Dendritic cell treated with granulocyte-macrophage colony-stimulating factor and Interleukin-4, amounts not matched to agents 40 ng/mL and 50 ng/mL, for 4 days (primary cell): Measurements from ENCODE around the gene MARK4.
"Not testable (repeated sequence)": the region's sequence is repeated elsewhere in the genome, so short reads cannot be mapped to it uniquely, and the experiment has no call there.

Source experiments
- H3K27ac Mint-ChIP-seq: one replicate; pipeline ENCODE4 v1.8.0; 2022; ENCODE audit warnings: mild to moderate bottlenecking, mixed read lengths
- H3K27me3 Mint-ChIP-seq: one replicate; pipeline ENCODE4 v1.8.0; 2022; ENCODE audit warnings: mild to moderate bottlenecking, mixed read lengths
- H3K36me3 Mint-ChIP-seq: one replicate; pipeline ENCODE4 v1.8.0; 2022; ENCODE audit warnings: low read depth, mixed read lengths
- H3K4me1 Mint-ChIP-seq: one replicate; pipeline ENCODE4 v1.8.0; 2022; ENCODE audit warnings: low read depth, mixed read lengths
- H3K4me3 Mint-ChIP-seq: one replicate; pipeline ENCODE4 v1.8.0; 2022; ENCODE audit warnings: mild to moderate bottlenecking, moderate library complexity, mixed read lengths
- H3K9me3 Mint-ChIP-seq: one replicate; pipeline ENCODE4 v1.8.0; 2022; ENCODE audit warnings: mixed read lengths
- intact Hi-C: fragments of 100-400 bp; cut with micrococcal nuclease; formaldehyde crosslinking; loops from one replicate; pipeline ENCODE4 v1.15.0; 2022

MARK4 gene

DNA sequence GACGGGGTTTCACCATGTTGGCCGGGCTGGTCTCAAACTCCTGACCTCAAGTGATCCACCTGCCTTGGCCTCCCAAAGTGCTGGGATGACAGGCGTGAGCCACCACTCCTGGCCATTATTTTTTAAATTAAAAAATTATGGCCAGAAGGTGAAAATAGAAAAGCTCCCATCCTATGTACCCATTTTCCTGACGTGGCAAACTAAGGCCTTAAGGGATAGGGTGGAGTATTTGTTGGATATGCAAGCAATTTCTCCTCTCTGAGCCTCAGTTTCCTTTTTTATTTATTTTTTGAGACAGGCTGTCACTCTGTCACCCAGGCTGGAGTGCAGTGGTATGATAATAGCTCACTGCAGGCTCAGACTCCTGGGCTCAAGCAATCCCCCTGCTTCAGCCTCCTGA lies 83.8 kb downstream of the MARK4 start:
- not testable (repeated sequence) for H3K4me1 Mint-ChIP-seq, H3K27ac Mint-ChIP-seq, H3K4me3 Mint-ChIP-seq, H3K36me3 Mint-ChIP-seq, H3K9me3 Mint-ChIP-seq
- intact Hi-C loops: loop anchor here (5.0 kb wide), 1 partner anchor 83 kb away; the partner anchor contains the start of gene MARK4
- peaks cover 14% of the 10 kb centered on the region for H3K27me3 Mint-ChIP-seq

DNA sequence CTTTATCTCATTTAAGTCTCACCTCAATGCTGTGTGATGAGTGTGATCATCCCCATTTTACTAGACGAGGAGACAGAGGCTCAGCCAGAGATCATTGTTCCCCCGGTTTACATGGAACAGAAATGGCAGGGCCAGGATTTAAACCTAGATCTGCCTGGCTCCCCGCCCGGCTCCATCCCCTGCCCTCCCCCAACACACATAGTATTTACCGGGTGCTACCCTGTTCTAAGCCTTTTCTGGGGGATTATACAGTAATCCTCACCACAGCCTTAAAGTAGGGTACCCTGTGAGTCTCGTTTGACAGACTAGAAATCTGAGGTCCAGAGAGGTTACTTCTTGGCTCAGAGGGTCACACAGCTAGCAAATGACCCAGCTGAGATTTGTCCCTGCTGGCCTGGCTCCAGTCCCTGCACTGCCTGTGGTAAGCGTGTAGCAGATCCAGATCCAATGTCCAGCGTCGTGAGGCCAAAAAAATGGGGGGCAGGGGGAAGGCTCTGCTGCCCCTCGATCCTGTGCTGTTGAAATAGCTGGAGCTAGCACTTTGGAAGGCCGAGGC lies 85.7 kb downstream of the MARK4 start:
- intact Hi-C loops: loop anchor here (5.0 kb wide), 1 partner anchor 84 kb away; the partner anchor contains the start of gene MARK4
- peaks cover 15% of the 10 kb centered on the region for H3K27me3 Mint-ChIP-seq
- no peaks in the 10 kb centered on the region for H3K36me3 Mint-ChIP-seq
- H3K27ac Mint-ChIP-seq: no peak overlapping the region
- no peak overlapping the region for H3K4me3 Mint-ChIP-seq
- H3K9me3 Mint-ChIP-seq: no peaks in the 10 kb centered on the region
- H3K4me1 Mint-ChIP-seq: no peaks in the 10 kb centered on the region

DNA sequence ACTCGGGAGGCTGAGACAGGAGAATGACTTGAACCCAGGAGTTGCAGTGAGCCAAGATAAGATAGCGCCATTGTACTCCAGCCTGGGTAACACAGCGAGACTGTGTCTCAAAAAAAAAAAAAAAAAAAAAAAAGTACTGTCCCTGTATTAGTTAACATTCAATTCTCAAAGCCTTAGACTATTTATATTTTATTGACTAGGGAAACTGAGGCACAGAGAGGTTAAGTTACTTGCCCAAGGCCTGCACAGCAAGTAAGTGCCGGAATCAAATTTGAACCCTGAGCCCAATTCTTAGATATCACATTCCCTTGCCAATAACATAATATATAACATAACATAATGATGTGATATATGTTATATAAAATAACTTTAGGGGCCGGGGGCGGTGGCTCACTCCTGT lies 88.6 kb downstream of the MARK4 start:
- H3K9me3 Mint-ChIP-seq: no peaks in the 10 kb centered on the region
- H3K36me3 Mint-ChIP-seq: no peaks in the 10 kb centered on the region
- H3K4me3 Mint-ChIP-seq: no peak overlapping the region
- H3K27ac Mint-ChIP-seq: no peak overlapping the region
- peaks cover 15% of the 10 kb centered on the region for H3K27me3 Mint-ChIP-seq
- H3K4me1 Mint-ChIP-seq: no peaks in the 10 kb centered on the region
- intact Hi-C loops: loop anchor here (5.0 kb wide), 1 partner anchor 87 kb away; the partner anchor contains the start of gene MARK4

DNA sequence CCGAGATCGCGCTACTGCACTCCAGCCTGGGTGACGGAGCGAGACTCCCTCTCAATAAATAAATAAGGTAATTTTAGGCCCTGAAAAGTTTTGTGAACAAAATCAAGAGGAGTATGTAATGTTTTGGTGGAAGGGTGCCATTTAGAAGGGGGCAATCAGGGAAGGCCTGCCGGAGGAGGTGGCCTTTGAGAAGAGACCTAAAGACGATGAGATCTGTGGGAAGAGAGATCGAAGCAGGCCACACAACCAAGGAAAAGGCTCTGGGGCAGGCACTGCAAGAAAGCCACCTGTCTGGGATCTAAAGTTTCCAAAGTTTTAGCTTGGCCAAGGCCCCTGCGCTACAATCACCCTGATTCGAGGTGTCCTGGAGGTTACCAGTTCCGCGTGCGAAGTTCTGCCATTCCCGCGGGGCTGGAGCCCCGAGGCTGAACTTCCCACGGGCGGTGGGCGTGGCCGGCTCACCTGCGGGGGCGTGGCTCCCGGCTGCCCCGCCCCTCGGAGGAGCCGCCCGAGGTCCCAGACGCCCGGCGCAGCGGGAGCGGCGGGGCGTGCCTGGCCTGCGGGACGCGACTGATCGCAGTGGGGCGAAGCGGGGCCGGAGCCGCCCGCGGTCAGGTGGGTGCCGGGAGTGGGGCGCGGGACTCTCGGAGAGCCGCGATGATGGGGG lies 89.3 kb downstream of the MARK4 start, which contains the start of gene KLC3:
KLC3 (plus strand) TSS at position 519 of the 667 bp plus-strand sequence. CDS start 4,792 bp downstream, outside the sequence.
- H3K4me1 Mint-ChIP-seq: no peaks in the 10 kb centered on the region
- peaks cover 20% of the 10 kb centered on the region for H3K27me3 Mint-ChIP-seq
- no peak within 1 kb of the TSS for H3K4me3 Mint-ChIP-seq
- no peaks in the 10 kb centered on the region for H3K9me3 Mint-ChIP-seq
- intact Hi-C loops: no loop called here
- no peak within 1 kb of the TSS for H3K27ac Mint-ChIP-seq
- no peaks in the 10 kb centered on the region for H3K36me3 Mint-ChIP-seq

DNA sequence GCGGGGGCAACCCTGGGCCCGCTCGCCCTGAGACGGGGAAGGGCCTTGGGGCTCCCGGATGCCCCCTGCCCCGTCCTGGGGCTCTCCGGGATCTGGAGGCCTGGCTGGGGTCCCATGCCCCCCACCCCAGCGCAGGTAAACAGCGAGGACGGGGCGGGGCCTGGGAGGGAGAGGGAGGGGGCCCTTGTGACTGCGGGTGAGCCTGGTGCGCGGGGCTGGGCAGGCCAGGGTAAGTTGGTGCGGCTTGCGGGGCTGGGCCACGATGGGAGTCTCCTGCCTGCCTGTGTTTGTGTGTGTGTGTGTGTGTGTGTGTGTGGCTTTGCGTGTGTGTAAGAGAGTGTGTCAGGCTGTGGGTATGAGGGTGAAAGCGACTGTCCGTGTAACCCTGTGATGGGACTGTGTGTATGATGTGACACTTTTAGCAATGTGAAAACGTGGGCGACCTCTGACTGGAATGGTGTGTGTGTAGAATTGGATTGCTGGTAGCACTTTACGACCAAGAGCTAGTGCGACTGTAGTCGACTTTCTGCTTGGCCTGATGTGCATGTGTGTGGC lies 89.9 kb downstream of the MARK4 start:
- no peaks in the 10 kb centered on the region for H3K36me3 Mint-ChIP-seq
- peaks cover 25% of the 10 kb centered on the region for H3K27me3 Mint-ChIP-seq
- no peaks in the 10 kb centered on the region for H3K9me3 Mint-ChIP-seq
- H3K27ac Mint-ChIP-seq: no peak overlapping the region
- no peak overlapping the region for H3K4me3 Mint-ChIP-seq
- intact Hi-C loops: no loop called here
- no peaks in the 10 kb centered on the region for H3K4me1 Mint-ChIP-seq

DNA sequence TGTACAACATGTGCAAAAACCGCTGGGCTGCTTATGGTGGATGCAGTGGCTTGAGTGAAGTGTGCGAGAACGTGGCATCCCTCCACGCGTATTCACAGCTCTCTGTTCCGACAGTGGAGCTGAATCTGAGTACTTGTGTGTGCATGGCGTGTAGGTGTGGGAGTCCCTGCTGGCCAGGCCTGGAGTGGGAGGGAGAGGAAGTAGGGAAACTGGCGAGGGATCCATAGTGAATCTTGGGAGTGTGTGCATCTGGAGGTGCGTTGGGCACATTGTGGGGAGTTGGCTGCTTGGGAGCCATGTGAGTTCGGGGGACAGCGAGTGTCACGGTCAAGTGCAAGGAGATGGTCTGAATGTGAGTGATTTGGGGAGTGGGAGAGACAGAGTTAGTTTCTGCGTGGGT lies 91.8 kb downstream of the MARK4 start:
- Mint-ChIP-seq H3K36me3 (no peaks in the 10 kb centered on the region), H3K9me3 (no peaks in the 10 kb centered on the region), H3K4me1 (no peaks in the 10 kb centered on the region), H3K27me3 (peaks cover 36% of the 10 kb centered on the region), H3K27ac (no peak overlapping the region), H3K4me3 (no peak overlapping the region)
- intact Hi-C loops: no loop called here

DNA sequence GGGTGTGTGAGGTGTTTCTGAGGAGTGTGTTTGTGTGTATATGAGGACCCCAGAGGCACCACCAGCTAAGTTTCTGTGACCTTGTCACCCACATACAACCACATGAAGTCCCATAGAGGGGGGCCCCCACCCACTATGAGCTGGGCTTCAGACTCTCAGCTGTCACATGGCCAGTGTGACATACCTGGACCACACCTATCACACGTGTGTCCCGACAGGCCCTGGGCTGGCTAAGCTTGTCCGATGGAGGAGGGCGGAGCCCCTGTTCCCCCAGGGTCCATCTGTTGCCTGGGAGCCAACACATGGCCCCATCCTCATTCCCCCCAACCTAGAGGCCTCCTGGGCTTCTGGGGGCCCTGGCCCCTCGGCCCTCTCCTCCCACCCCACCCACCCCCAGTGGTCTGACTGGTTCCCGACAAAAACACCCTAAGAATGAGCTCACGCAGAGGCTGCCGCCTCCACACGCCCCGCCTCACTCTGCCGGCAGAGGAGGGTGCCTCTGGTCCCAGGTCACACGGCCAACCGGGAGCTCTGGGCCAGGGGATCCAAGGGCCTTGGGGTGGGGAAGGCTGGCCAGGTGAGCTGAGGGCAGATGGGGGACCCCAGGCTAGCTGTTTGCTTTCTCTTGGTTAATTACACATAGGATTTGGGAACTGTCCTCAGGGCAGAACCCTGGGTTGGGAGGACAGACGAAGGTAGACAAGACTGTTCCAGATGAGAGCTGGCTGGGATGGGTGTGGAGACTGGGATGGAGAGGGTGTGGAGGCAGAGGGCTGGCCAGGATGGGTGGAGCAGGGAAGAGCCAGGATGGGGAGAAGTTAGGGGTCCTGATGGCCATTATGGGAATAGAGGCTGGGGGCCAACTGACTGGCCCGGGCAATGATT lies 93.8 kb downstream of the MARK4 start:
- peaks cover 3% of the 10 kb centered on the region for H3K36me3 Mint-ChIP-seq
- intact Hi-C loops: no loop called here
- H3K4me3 Mint-ChIP-seq: no peak overlapping the region
- H3K27me3 Mint-ChIP-seq: peaks cover 37% of the 10 kb centered on the region
- no peak overlapping the region for H3K27ac Mint-ChIP-seq
- no peaks in the 10 kb centered on the region for H3K4me1 Mint-ChIP-seq
- no peaks in the 10 kb centered on the region for H3K9me3 Mint-ChIP-seq

DNA sequence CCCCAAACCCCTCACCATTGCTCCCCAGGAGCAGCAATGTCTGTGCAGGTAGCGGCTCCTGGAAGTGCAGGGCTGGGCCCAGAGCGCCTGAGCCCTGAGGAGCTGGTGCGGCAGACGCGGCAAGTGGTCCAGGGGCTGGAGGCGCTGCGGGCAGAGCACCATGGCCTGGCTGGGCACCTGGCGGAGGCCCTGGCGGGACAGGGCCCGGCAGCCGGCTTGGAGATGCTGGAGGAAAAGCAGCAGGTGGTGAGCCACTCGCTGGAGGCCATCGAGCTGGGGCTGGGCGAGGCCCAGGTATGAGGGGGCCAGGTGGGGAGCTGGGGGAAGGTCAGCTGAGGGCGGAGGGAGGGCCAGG lies 94.4 kb downstream of the MARK4 start:
- H3K9me3 Mint-ChIP-seq: no peaks in the 10 kb centered on the region
- no peak overlapping the region for H3K4me3 Mint-ChIP-seq
- intact Hi-C loops: no loop called here
- peaks cover 9% of the 10 kb centered on the region for H3K36me3 Mint-ChIP-seq
- H3K27me3 Mint-ChIP-seq: peaks cover 32% of the 10 kb centered on the region
- H3K4me1 Mint-ChIP-seq: no peaks in the 10 kb centered on the region
- H3K27ac Mint-ChIP-seq: no peak overlapping the region

DNA sequence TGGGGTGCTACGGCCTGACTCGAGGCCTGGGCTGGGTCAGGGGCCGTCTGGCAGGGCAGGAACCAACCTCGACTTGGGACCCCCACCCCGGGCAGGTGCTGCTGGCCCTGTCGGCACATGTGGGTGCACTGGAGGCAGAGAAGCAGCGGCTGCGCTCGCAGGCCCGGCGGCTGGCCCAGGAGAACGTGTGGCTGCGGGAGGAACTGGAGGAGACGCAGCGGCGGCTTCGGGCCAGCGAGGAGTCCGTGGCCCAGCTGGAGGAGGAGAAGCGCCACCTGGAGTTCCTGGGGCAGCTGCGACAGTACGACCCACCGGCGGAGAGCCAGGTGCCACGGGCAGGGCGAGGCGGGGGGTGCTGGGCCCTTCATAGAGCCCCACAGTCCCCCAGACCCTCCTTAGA lies 95.4 kb downstream of the MARK4 start:
- Mint-ChIP-seq H3K4me1 (no peaks in the 10 kb centered on the region), H3K4me3 (no peak overlapping the region), H3K27me3 (peaks cover 32% of the 10 kb centered on the region), H3K27ac (no peak overlapping the region), H3K9me3 (no peaks in the 10 kb centered on the region), H3K36me3 (peaks cover 18% of the 10 kb centered on the region)
- intact Hi-C loops: no loop called here

DNA sequence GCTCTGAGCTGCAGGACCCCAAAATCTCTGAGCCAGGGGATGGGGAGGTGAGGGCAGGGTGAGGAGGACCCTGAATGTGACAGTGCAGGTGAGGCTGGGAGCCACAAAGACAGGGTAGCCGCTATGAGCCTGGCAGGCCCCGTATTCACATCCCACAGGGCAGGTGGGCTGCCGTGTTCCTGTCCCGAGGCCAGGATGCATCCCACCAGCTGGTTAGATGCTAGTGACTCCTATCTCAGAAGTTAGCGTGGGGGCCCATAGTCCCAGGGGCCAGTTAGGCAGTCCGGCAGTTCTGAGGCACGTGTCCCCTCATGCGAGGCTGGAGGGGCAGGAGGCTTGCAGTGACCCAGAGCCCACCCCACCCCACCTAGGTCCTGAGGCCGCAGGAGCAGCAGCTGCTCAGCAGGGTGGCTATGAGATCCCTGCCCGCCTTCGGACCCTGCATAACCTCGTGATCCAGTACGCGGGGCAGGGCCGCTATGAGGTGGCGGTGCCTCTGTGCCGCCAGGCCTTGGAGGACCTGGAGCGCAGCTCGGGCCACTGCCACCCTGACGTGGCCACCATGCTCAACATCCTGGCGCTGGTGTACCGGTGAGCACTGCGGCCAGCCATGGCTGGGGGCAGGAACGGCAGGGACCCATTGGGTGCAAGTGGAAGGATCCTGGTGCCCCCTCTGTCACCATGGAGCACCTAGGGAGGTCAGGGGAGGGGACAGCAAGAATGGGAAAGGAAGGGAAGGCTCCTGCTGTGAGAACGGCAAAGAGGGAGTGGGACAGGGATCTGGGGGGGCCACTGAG lies 96.7 kb downstream of the MARK4 start:
- no peaks in the 10 kb centered on the region for H3K9me3 Mint-ChIP-seq
- H3K36me3 Mint-ChIP-seq: peaks cover 32% of the 10 kb centered on the region
- intact Hi-C loops: no loop called here
- no peak overlapping the region for H3K4me3 Mint-ChIP-seq
- peaks cover 32% of the 10 kb centered on the region for H3K27me3 Mint-ChIP-seq
- H3K27ac Mint-ChIP-seq: no peak overlapping the region
- H3K4me1 Mint-ChIP-seq: no peaks in the 10 kb centered on the region

DNA sequence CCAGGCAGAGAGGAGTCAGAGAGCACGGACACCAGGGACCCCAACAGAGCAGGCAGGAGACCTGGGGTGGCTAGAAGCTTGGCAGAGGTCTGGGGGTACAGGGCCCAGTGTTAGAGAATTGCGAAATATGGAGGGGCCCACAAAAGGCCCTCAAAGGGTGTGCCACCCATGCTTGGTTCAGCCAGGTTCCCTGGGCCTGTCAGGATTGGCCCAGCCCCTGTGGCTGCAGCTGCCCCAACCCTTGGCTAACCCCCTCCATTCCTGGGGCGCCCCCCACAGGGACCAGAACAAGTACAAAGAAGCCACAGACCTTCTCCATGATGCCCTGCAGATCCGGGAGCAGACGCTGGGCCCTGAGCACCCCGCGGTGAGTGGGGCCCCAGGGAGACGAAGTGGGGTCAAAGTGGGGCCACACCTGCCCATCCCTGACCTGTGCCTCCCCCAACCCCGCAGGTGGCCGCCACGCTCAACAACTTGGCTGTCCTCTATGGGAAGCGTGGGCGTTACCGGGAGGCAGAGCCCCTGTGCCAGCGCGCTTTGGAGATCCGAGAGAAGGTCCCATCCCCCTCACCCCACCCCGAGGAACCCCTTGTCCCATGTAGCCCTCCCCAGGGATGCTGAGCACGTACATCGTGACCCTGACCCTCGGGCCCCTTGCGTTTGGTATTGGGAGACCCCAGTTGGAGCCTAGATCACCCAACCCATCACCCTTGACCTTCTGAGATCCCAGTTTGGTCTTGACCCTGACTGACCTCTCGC lies 97.5 kb downstream of the MARK4 start:
- Mint-ChIP-seq H3K4me1 (no peaks in the 10 kb centered on the region), H3K36me3 (peaks cover 39% of the 10 kb centered on the region), H3K27ac (no peak overlapping the region), H3K27me3 (peaks cover 32% of the 10 kb centered on the region), H3K4me3 (no peak overlapping the region), H3K9me3 (no peaks in the 10 kb centered on the region)
- intact Hi-C loops: no loop called here

DNA sequence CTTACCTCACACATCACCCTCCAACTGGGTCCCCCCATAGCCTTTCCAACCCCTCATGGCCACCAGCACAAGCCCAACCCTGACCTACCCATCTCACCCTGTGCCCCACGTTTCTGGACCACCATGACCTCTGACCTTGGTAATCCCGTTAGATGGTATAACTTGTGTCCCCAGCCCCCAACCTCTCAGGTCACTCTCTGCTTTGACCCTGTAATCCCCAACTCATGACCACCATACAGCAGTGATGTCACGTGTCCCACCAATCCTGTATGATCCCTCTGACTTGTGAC lies 98.0 kb downstream of the MARK4 start:
- Mint-ChIP-seq H3K4me1 (no peaks in the 10 kb centered on the region), H3K4me3 (no peak overlapping the region), H3K27me3 (peaks cover 32% of the 10 kb centered on the region), H3K27ac (no peak overlapping the region), H3K36me3 (peaks cover 45% of the 10 kb centered on the region), H3K9me3 (no peaks in the 10 kb centered on the region)
- intact Hi-C loops: no loop called here

DNA sequence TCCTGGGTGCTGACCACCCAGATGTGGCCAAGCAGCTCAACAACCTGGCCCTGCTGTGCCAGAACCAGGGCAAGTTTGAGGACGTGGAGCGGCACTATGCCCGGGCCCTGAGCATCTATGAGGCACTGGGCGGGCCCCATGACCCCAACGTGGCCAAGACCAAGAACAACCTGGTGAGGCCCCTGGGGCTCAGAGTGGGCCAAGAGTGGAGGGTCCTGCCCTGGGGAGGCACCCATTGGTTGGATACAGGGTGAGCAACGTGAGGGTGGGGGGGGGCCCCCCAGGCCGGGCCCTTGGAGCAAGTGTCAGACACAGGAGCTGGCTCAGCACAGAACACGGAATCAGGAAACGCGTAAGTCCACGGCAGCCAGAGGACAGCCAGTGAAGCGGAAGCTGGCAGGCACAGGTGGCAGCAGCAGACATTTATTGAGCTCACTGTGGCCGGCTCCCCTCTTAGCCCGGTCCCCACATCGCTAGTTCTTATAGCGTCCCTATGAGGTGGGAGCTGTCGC lies 98.4 kb downstream of the MARK4 start:
- no peaks in the 10 kb centered on the region for H3K9me3 Mint-ChIP-seq
- no peak overlapping the region for H3K4me3 Mint-ChIP-seq
- peaks cover 32% of the 10 kb centered on the region for H3K27me3 Mint-ChIP-seq
- H3K4me1 Mint-ChIP-seq: no peaks in the 10 kb centered on the region
- H3K36me3 Mint-ChIP-seq: peaks cover 49% of the 10 kb centered on the region
- no peak overlapping the region for H3K27ac Mint-ChIP-seq
- intact Hi-C loops: no loop called here
